Endothelial cell of umbilical vein (primary cell): Measurements from ENCODE around the gene PLEKHG2. TPM values are rescaled to one million over a fixed set of nuclear protein-coding genes. Genes with fewer than 3 reads are reported as not detected.

Source experiments
- BruUV-seq: library from RNA; stranded (reverse); fragments of 400-500 nt; replicated peaks from 2 replicates; lab custom pipeline; 2021; lab: Mats Ljungman, UMichigan
- CTCF ChIA-PET: fragments of 300-600, 350-600 bp; sonication (Branson Sonifier 250); formaldehyde crosslinking; loops from one replicate; lab custom pipeline; 2021; ENCODE audit warnings: antibody characterized with exemption, inconsistent platforms; lab: Charles Lee
- POLR2A ChIA-PET: fragments of 300-600, 350-600 bp; sonication (Branson Sonifier 250); formaldehyde crosslinking; loops from one replicate; lab custom pipeline; 2021; ENCODE audit warnings: antibody characterized with exemption, inconsistent platforms; lab: Charles Lee
- DNase-seq: peaks from one replicate; pipeline ENCODE4 v3.0.0-alpha.2; 2011; ENCODE audit warnings: low read depth, low spot score
- FAIRE-seq: peaks from 2 replicates; lab custom pipeline; 2011; peaks lifted over from hg19 to GRCh38; lab: Jason Lieb, UNC
- H2AFZ ChIP-seq: 2 replicates; pipeline ENCODE4 v1.6.0; 2012; ENCODE audit warnings: low read depth, low read length, control low read depth, inconsistent platforms
- H3K27ac ChIP-seq: 2 replicates; pipeline ENCODE4 v1.5.1; 2011; ENCODE audit warnings: low read depth, mild to moderate bottlenecking, control low read depth, low read length, moderate library complexity; ENCODE audit not compliant: insufficient read depth
- H3K27me3 ChIP-seq, 2 experiments: 2 replicates each; pipeline versions ENCODE4 v1.6.0 to v1.6.1; 2011; ENCODE audit warnings: low read length in 2 of 2, mixed read lengths in 1 of 2; ENCODE audit not compliant: control insufficient read depth in 2 of 2, insufficient read depth in 2 of 2
- H3K36me3 ChIP-seq, 2 experiments: 2 replicates in 1 of 2; 3 replicates in 1 of 2; pipeline ENCODE4 v1.5.1; 2011; ENCODE audit warnings: low read length in 2 of 2, mild to moderate bottlenecking in 1 of 2, moderate library complexity in 1 of 2; ENCODE audit not compliant: control insufficient read depth in 2 of 2, insufficient read depth in 2 of 2; ENCODE audit errors: extremely low read depth in 1 of 2
- H3K4me1 ChIP-seq: 3 replicates; pipeline ENCODE4 v1.5.1; 2011; ENCODE audit warnings: mild to moderate bottlenecking, low read length; ENCODE audit not compliant: control insufficient read depth, insufficient read depth; ENCODE audit errors: extremely low read depth
- H3K4me2 ChIP-seq: 2 replicates; pipeline ENCODE4 v1.6.1; 2011; ENCODE audit warnings: low read length, control low read depth, mixed read lengths; ENCODE audit not compliant: insufficient read depth
- H3K4me3 ChIP-seq, 3 experiments: fragments of 200-600 bp in 1 of 3; sonication (generic), shearing (Covaris generic) in 1 of 3; replicated peaks in 1 of 3; 2 replicates each; pipeline ENCODE4 v1.5.1; 2011 to 2016; ENCODE audit warnings: control low read depth in 3 of 3, low read length in 3 of 3, mild to moderate bottlenecking in 2 of 3, inconsistent platforms in 1 of 3, low read depth in 1 of 3, moderate library complexity in 1 of 3; ENCODE audit not compliant: insufficient read depth in 1 of 3
- H3K79me2 ChIP-seq: 2 replicates; pipeline ENCODE4 v1.6.0; 2012; ENCODE audit warnings: low read length, inconsistent platforms; ENCODE audit not compliant: control insufficient read depth, insufficient read depth
- H3K9ac ChIP-seq: replicated peaks from 2 replicates; pipeline ENCODE3; 2011; ENCODE audit warnings: low read length, control low read depth; ENCODE audit not compliant: insufficient read depth; ENCODE audit errors: extremely low read depth
- H3K9me1 ChIP-seq: replicated peaks from 3 replicates; pipeline ENCODE4 v1.6.0; 2011; ENCODE audit warnings: mild to moderate bottlenecking, low read length; ENCODE audit not compliant: control insufficient read depth, insufficient read depth; ENCODE audit errors: extremely low read depth
- H3K9me3 ChIP-seq: replicated peaks from 2 replicates; pipeline ENCODE4 v1.5.1; 2012; ENCODE audit warnings: low read length, inconsistent platforms; ENCODE audit not compliant: control insufficient read depth, insufficient read depth
- H4K20me1 ChIP-seq: replicated peaks from 2 replicates; pipeline ENCODE3; 2011; ENCODE audit warnings: mild to moderate bottlenecking, low read length; ENCODE audit not compliant: control insufficient read depth, insufficient read depth; ENCODE audit errors: extremely low read depth
- EZH2 ChIP-seq: IDR thresholded peaks from 2 replicates; pipeline ENCODE4 v1.6.1; 2012; ENCODE audit warnings: borderline replicate concordance, low read depth, mild to moderate bottlenecking, moderate library complexity, low read length, inconsistent platforms; ENCODE audit not compliant: severe bottlenecking
- FOS ChIP-seq: IDR thresholded peaks from 2 replicates; pipeline ENCODE4 v1.6.1; 2011; ENCODE audit warnings: mild to moderate bottlenecking, low read length, moderate library complexity, borderline replicate concordance; ENCODE audit not compliant: insufficient read depth
- JUN ChIP-seq: IDR thresholded peaks from 2 replicates; pipeline ENCODE4 v1.6.1; 2011; ENCODE audit warnings: borderline replicate concordance, low read depth; ENCODE audit not compliant: insufficient read length, insufficient read depth
- MAX ChIP-seq: IDR thresholded peaks from 2 replicates; pipeline ENCODE4 v1.6.1; 2011; ENCODE audit not compliant: insufficient read depth, insufficient read length
- MYC ChIP-seq: IDR thresholded peaks from one replicate; pipeline ENCODE4 v1.6.1; 2011; ENCODE audit warnings: mild to moderate bottlenecking, low read depth, low read length
- POLR2A ChIP-seq: IDR thresholded peaks from 2 replicates; pipeline ENCODE4 v1.6.1; 2012; ENCODE audit warnings: low read depth, mild to moderate bottlenecking, control low read depth, low read length
- dilution Hi-C: fragments of 300-500 bp; cut with MboI; formaldehyde crosslinking; loops from one replicate; pipeline ENCODE4 v1.15.0; 2019; ENCODE audit warnings: low sequenced_read_pairs; ENCODE audit not compliant: extremely low pct_ligation_motif_present
- intact Hi-C: fragments of 100-400 bp; cut with micrococcal nuclease; formaldehyde crosslinking; loops from one replicate; pipeline ENCODE4 v1.10.0; 2022
- polyA plus RNA-seq, 4 experiments: library from polyadenylated mRNA; depleted of rRNA in 3 of 4; stranded (reverse) in 3 of 4; unstranded in 1 of 4; fragments of >200 nt; gene quantifications; 2 replicates each; pipeline versions ENCODE4 v1.2.1 to v1.2.3, GENCODE V29; 2011 to 2012; ENCODE audit warnings: missing spikeins in 1 of 4
- total RNA-seq: library from RNA; stranded (reverse); gene quantifications from 2 replicates; pipeline ENCODE4 v1.2.3, GENCODE V29; 2021

Gene PLEKHG2
- total and polyA plus RNA-seq, 2 donors (not counting 3 experiments of a cell fraction or from before 2014, with no cell fraction given): 44.7 to 74.1 TPM

DNA sequence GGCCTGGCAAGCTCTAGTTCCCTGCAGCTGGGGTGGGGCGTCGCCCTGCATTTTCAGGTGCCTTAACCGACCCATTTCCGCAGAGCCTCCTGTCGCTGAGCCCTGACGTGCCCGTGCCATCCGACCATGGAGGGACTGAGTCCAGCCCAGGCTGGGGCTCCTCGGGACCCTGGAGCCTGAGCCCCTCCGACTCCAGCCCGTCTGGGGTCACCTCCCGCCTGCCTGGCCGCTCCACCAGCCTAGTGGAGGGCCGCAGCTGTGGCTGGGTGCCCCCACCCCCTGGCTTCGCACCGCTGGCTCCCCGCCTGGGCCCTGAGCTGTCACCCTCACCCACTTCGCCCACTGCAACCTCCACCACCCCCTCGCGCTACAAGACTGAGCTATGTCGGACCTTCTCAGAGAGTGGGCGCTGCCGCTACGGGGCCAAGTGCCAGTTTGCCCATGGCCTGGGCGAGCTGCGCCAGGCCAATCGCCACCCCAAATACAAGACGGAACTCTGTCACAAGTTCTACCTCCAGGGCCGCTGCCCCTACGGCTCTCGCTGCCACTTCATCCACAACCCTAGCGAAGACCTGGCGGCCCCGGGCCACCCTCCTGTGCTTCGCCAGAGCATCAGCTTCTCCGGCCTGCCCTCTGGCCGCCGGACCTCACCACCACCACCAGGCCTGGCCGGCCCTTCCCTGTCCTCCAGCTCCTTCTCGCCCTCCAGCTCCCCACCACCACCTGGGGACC, 4.6 kb upstream of the PLEKHG2 start:
- H3K9ac ChIP-seq: peak overlapping the region; percentile 92
- no peak overlapping the region for H2AFZ ChIP-seq
- H3K9me1 ChIP-seq: no peaks in the 10 kb centered on the region
- H3K4me1 ChIP-seq: peaks cover 52% of the 10 kb centered on the region
- peaks cover 22% of the 10 kb centered on the region for H3K79me2 ChIP-seq
- FAIRE-seq (peak; percentile 8), DNase-seq (no peak)
- peak overlapping the region; percentile 71 to 96 (median 88) for H3K4me3 ChIP-seq
- POLR2A ChIA-PET: interaction anchor here (0.7 to 2.4 kb wide), 3 partner anchors 10 to 28 kb away, joined by 3 to 10 read pairs (median 3); partner anchors contain the start of genes MED29, PAF1 and RPS16
- dilution Hi-C loops (no loop called here), intact Hi-C loops (no loop called here)
- H3K9me3 ChIP-seq: no peaks in the 10 kb centered on the region
- no peaks in the 10 kb centered on the region for H3K27me3 ChIP-seq
- no TSS peak for BruUV-seq
- TF ChIP-seq EZH2: no peak
- no peak for TF ChIP-seq JUN
- no peak for TF ChIP-seq MAX
- no peak for TF ChIP-seq MYC
- TF ChIP-seq FOS: no peak
- TF ChIP-seq POLR2A: no peak
- H4K20me1 ChIP-seq: no peaks in the 10 kb centered on the region
- peak overlapping the region; percentile 83 for H3K4me2 ChIP-seq
- peak overlapping the region; percentile 83 for H3K27ac ChIP-seq
- CTCF ChIA-PET: interaction anchor here (2.3 to 5.0 kb wide), 2 partner anchors 11 to 17 kb away, joined by 6 to 42 read pairs; partner anchors contain the start of genes MED29 and PAF1
- no peaks in the 10 kb centered on the region for H3K36me3 ChIP-seq
